HG02588 (cell line): ENCODE measurements around the gene DCXR.

ENCODE experiments used
- ATAC-seq: cut with Tn5 transposase; IDR thresholded peaks from one replicate; pipeline ENCODE4 v1.9.1; 2021; ENCODE audit warnings: mild to moderate bottlenecking, moderate library complexity; ENCODE audit not compliant: unreplicated experiment

Gene DCXR

GRCh38 chr17:82037092-82037888 is at the start of gene DCXR:
Gene DCXR (minus strand): TSS chr17:82037697. CDS start chr17:82037682, 15 bp downstream.
- peak; percentile 81 for ATAC-seq

DNA sequence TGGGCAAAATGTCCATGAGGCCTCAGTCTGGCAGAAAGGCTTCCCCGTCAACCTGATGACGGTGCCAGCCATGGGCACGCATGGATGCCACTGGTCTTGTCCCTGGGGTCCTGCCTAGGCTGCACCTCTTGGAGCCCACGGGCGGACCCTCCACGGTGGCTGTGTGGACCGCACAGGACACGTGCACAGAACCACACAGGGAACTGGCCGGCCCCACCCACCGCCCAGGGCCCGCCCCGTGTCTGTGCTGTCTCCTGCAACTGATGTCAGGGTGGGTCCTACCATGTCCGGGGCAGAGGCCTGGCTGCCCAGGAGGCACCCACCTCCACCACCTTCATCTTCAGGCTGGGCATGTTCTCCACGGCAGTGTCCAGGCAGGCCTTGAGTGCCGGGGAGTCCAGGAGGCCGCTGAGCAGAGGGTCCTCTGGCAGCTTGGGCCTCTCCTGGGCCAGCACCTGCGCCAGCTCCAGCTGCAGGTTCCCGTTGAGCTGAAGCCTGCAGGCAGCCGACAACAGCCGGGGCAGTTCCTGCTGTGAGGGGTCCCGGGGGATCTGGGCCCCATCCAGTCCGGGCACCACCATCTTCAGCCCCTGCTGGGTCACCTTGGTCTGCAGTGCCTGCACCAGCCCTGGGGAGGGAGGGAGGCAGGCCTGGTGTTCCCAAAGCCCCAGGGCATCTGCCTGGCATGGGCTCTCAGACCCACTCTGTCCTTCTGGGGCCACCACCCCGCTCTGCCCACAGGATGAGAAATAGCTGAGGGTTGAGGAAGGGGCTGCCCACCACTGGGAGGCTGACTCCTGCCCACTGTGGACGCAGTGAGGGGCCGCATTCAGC is 48.7 kb upstream of the DCXR start:
- no peak for ATAC-seq

GRCh38 chr17:82085031-82085861 is 47.7 kb upstream of the DCXR start:
- no peak for ATAC-seq

GRCh38 chr17:82084373-82085030 is 47.0 kb upstream of the DCXR start:
- no peak for ATAC-seq

DNA sequence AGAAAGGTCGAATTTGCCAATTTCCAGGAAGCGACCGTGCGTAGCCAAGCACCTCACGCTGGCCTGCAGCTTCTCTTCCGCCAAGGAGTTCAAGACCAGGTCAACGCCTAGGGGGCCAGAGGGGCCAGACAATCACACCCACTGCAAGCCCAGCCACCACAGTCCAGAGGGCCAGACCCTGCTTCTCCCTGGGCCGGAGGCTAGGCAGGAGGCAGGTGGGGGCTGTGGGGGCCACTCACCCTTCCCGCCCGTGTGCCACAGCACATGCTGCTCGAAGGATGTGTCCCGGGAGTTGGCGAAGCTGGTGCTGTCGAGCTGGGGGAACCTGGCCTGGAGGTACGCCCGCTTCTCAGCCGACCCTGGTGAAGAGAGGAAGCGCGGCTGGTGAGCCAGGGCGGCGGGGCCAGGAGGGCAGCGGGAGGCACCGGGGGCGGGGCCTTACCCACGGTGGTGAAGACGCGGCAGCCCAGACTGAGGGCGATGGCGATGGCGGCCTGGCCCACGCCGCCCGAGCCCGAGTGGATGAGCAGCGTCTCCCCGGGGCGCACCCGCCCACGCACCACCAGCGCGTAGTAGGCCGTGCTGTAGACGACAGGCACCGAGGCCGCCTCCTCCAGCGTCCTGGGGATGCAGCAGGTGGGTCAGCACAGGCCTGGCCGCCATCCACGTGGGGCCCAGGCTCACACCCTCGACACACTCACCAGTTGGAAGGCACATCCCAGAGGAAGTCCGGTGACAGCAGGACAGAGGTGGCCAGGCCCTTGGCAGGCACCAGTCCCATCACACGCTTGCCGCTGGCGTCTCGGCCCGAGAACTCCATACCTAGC is 46.2 kb upstream of the DCXR start:
- no peak for ATAC-seq

DNA sequence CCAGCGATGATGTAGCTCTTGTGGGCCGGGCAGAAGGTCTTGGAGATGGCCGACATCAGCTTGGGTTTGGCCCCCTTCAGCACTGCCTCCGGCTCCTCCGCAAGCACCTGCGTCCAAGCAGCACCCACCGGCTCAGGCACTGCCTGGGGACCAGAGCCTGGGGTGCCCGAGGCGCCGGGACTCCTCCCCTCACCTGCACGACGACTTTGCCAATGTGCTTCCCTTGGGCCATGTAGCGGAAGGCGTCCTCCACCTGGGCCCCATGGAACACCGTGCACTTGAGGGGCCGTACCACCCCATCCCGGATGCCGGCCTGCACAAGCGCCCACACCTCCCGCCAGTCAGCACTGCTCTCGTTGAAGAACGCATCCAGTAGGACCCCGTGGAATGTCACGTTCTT is 45.5 kb upstream of the DCXR start:
- ATAC-seq, result no peak

DNA sequence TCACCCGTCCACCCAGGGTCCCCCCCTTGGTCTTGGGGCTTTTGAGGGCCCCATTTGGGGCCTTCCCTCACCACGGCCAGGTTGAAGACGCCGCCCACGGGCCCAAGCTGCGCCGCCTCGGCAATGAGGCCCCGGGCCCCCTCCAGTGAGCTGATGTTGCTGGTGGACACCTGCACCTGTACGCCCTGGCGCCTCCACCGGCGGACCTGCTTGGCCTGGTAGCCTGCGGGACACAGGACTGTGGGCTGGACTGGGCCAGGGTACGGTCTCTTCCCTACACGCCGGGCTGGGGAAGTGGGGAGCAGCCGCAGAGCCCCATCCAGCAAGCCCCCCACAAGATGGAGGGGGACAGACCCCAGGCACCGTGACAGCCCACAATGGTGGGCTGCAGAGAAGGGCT is 45.0 kb upstream of the DCXR start:
- no peak for ATAC-seq

GRCh38 chr17:82081966-82082365 is 44.5 kb upstream of the DCXR start:
- no peak for ATAC-seq

DNA sequence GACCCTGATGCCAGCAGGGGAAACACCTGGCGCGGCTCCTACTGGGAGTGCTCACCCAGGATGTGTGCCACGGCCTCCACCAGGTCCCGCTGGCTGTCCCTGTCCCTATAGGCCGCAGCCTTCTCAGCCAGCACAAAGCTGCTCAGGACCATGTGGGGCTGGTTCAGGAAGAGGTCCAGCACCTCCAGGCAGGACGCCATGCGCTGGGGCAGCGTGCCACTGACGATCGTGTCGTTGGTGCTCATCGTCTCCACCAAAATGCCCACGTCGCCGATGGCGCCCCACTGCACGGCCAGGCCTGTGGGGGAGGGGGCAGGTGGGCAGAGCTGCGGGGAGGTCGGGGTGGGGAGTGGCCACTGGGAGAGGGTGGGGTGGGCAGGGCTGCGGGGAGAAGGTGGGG is 44.0 kb upstream of the DCXR start:
- no peak for ATAC-seq

GRCh38 chr17:82080789-82081464 is 43.4 kb upstream of the DCXR start:
- ATAC-seq, result no peak

GRCh38 chr17:82080048-82080788 is 42.7 kb upstream of the DCXR start:
- ATAC-seq, result no peak

- no peak for ATAC-seq
Observed at GRCh38 chr17:82079001-82079677, 41.6 kb upstream of the DCXR start.

GRCh38 chr17:82078433-82078832 is 40.9 kb upstream of the DCXR start:
- no peak for ATAC-seq

GRCh38 chr17:82077617-82078358 is 40.3 kb upstream of the DCXR start:
- no peak for ATAC-seq

- no peak for ATAC-seq
Observed at GRCh38 chr17:82076785-82077591, 39.5 kb upstream of the DCXR start.

DNA sequence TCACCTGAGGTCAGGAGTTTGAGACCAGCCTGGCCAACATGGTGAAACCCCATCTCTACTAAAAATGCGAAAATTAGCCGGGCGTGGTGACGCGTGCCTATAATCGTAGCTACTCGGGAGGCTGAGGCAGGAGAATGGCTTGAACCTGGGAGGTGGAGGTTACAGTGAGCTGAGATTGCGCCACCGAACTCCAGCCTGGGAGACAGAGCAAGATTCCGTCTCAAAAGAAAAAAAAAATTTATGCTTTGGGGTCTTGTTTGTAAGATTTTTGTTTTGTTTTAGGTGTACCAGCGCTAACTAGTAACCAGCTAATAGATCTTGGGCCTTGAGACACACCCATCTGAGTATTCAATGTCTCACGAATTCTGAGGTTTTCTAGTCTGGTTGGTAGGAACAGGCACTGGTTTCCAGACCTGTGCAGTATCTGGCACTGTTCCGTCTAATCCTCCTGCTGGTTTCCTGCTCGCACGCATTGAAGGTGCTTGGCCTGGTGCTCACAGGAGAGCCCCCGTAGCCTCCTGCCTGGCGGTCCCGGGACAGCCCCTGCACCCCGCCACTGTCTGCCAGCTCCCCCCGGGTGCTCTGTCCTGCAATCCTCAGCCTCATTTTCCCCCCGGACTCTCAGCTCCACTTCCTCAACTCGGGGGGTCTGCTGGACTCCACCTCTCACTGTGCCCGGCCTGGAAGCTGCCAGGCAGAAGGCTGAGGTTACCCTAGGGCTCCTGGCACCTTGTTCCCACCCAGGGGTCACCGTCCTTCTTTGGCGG is 38.7 kb upstream of the DCXR start:
- ATAC-seq, result no peak
